ENCODE data around the gene CHADL.

Gene CHADL

GRCh38 chr22:41229730-41230400 lies 10.9 kb downstream of the CHADL start:
- no peak for DNase-seq
- H3K9me3 ChIP-seq = no peaks in the 10 kb centered on the region
- no peaks in the 10 kb centered on the region for H3K27me3 ChIP-seq
- H3K4me3 ChIP-seq (ENCODE audit: low read depth, low read length) = no peak overlapping the region
- H3K4me1 ChIP-seq = no peaks in the 10 kb centered on the region
- no peak for TF ChIP-seq CTCF (IDR thresholded peaks at IDR 0.05; ENCODE audit: low read depth, low read length)
- H3K36me3 ChIP-seq = peaks cover 27% of the 10 kb centered on the region

- Histone ChIP-seq H3K27me3 (no peaks in the 10 kb centered on the region), H3K36me3 (peaks cover 33% of the 10 kb centered on the region), H3K9me3 (no peaks in the 10 kb centered on the region), H3K4me1 (no peaks in the 10 kb centered on the region), H3K4me3 (ENCODE audit: low read depth, low read length) (no peak overlapping the region)
- TF ChIP-seq CTCF (IDR thresholded peaks at IDR 0.05; ENCODE audit: low read depth, low read length) = no peak
- no peak for DNase-seq
Observed at GRCh38 chr22:41229215-41229614, 11.5 kb downstream of the CHADL start.

- DNase-seq = no peak
- H3K36me3 ChIP-seq = peaks cover 45% of the 10 kb centered on the region
Observed at GRCh38 chr22:41226723-41227655, 13.7 kb downstream of the CHADL start.

GRCh38 chr22:41223535-41223934 lies 17.2 kb downstream of the CHADL start:
- peaks cover 69% of the 10 kb centered on the region for H3K36me3 ChIP-seq
- H3K27me3 ChIP-seq = no peaks in the 10 kb centered on the region
- H3K4me1 ChIP-seq = no peaks in the 10 kb centered on the region
- no peak for DNase-seq
- no peak overlapping the region for H3K4me3 ChIP-seq (ENCODE audit: low read depth, low read length)
- TF ChIP-seq CTCF (IDR thresholded peaks at IDR 0.05; ENCODE audit: low read depth, low read length) = no peak
- no peaks in the 10 kb centered on the region for H3K9me3 ChIP-seq

More at GRCh38 chr22:41226723-41227655, 13.7 kb downstream of the CHADL start:
- no peaks in the 10 kb centered on the region for H3K27me3 ChIP-seq
- no peak overlapping the region for H3K4me3 ChIP-seq (ENCODE audit: low read depth, low read length)
- no peaks in the 10 kb centered on the region for H3K9me3 ChIP-seq
- TF ChIP-seq CTCF (IDR thresholded peaks at IDR 0.05; ENCODE audit: low read depth, low read length) = no peak
- no peaks in the 10 kb centered on the region for H3K4me1 ChIP-seq

- Histone ChIP-seq H3K27me3 (no peaks in the 10 kb centered on the region), H3K4me1 (peaks cover 1% of the 10 kb centered on the region), H3K36me3 (peaks cover 69% of the 10 kb centered on the region), H3K9me3 (no peaks in the 10 kb centered on the region), H3K4me3 (ENCODE audit: low read depth, low read length) (no peak overlapping the region)
- no peak for TF ChIP-seq CTCF (IDR thresholded peaks at IDR 0.05; ENCODE audit: low read depth, low read length)
- DNase-seq = no peak
Observed at GRCh38 chr22:41222846-41223507, 17.8 kb downstream of the CHADL start.

All from BE2C (cell line).